NCI-H1694 (cell line): ENCODE results near the gene ZC2HC1C.
"Not testable (repeated sequence)": the region's sequence is repeated elsewhere in the genome, so short reads cannot be mapped to it uniquely, and the experiment has no call there.

Experiments
- DNase-seq: peaks from one replicate; lab custom pipeline; 2025; lab: John Stamatoyannopoulos, UW

ZC2HC1C gene

DNA sequence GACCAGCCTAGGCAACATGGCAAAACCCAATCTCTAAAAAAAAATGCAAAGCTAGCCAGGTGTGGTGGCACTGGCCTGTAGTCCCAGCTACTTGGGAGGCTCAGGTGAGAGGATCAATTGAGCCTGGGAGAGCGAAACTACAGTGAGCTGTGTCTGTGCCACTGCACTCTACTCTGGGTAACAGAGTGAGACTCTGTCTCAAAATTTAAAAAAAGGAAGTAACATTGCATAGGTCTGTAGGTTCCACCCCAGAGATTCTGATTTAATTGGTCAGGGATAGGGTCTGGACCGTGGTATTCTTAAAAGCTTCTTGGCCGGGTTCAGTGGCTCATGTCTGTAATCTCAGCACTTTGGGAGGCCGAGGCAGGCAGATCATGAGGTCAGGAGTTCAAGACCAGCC lies 26.2 kb downstream of the ZC2HC1C start:
- DNase-seq = no peak

DNA sequence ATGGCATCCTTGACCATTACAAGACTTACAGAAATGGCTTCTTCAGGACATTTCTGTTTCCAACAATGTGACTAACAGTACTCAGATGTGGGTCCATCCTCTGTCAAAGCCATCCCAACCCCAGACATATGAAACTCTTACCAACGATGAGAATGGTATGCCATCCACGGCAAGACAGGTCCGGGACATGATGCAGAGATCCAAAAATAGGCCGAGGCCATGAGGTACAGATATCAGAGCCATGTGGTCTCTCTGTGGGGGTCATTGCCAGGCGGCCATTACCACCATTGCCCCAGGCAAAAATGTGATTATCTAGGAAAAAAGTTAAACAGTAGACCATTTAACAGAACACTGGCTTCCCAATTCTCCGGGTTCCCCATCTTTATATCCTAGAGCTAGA lies 27.5 kb downstream of the ZC2HC1C start:
- DNase-seq = no peak

DNA sequence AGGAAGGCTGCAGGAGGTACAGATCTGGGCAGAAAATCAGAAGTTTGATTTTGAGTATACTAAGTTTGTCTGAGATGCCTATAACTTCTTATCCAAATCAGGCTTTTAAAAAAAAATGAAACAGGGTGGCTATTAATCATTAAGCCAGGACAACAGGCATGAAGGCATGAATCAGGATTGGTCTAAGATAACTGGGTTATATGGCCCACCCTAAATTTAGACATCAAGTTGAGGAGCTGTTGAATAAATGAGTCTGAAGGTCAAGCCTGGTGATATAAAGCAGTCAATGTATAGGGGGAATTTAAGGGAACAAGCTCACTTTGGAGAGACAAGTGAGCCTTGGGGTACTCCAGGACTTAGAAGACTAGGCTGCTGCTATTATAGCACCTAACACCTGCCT lies 28.8 kb downstream of the ZC2HC1C start:
- no peak for DNase-seq

DNA sequence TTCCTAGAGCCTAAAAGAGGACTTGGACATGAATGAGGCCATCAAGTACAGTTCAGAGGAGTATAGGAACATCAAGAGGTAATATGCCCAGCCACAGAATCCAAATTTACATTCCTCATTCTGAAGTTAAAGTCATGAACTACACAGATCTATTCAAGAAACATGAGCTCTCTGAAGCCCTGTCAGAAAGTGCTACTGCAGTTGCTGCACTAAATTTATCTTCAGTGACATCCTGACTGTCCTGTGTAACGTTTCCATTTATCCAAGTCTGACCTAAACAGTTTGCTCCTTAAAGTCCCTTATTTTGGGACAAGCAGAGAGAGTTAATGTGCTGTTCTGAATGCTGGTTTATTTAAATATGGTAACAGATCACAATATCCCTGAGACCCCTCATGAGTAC lies 29.2 kb downstream of the ZC2HC1C start:
- no peak for DNase-seq

DNA sequence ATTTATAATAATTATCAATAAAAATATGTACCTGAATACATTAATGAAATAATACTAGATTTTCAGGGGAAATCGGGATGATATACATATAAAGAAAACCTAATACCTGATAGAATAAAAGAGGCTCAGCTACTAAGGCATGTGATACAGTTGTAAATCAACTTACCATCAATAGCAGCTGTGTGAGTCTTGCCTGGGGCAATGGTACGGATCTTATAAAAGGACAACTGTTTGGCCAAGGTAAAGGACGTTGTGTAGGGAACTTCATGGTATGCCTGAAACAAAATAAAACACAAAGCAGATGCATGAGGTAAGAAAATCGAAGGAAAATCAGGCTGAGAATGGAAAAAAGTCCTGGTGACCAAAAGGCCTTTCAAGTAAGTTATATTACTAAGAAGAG lies 32.0 kb downstream of the ZC2HC1C start:
- DNase-seq = no peak

DNA sequence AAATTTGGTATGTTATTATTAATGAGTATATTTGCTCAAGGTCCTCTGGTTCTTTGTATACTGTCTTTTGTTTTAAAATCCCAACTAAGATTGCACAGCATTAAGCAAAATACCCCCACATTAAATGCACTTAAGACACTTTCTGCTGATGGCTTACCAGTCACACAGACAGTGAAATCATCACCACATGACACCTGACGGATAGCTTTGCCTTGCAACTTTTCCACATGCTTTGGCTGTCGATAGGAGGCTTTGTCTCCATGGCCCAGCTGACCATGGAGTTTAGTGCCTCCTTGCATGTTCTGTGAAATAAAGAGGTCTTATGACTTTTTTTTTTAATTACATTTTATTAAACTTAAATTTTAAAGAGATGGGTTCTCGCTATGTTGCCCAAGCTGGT lies 37.7 kb downstream of the ZC2HC1C start:
- DNase-seq = no peak

DNA sequence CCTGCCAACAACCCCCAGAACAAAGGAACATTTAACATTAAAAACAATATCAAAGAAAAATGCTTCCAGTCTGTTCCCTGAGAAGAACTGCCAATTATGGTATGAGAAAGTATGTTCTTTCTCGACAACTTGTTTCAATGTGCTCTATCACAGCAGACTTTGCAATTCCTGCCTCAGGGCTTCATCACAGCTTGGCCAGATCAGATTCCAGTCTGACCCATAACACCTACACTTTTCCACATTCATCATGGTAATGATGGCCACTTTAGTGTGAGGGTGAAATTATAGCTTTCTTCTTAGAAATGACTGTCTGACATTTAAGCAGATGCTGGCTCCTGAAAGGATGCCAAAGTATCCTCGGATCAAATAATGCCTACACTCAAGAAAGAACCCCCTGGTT lies 40.4 kb downstream of the ZC2HC1C start:
- no peak for DNase-seq

DNA sequence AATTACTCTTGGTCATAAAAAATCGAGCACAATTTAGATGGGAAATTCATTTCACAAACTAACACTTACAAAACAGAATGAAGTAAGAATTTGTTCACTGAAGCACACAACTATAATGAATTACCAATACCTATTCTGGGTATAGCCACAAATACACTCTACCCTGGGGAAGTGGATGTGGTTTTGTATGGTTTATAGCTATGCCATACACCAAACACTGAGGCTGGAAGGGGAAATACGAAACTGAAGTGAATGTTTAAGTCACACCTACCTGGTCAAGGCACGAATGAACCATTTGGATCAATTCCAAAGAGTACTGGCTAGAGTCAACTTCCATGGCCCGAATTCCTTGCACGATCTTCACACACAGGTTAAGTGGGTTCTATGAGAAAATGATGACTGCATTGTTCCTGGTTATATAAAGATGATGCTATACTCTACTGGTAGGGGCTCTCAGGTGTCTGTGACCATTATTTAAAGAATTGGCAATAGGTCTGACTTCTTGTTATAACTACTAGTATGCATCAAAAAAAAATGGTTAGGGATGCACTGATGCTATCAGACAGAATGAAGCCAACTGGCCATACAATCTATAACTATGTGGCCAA lies 44.6 kb downstream of the ZC2HC1C start:
- DNase-seq = no peak

DNA sequence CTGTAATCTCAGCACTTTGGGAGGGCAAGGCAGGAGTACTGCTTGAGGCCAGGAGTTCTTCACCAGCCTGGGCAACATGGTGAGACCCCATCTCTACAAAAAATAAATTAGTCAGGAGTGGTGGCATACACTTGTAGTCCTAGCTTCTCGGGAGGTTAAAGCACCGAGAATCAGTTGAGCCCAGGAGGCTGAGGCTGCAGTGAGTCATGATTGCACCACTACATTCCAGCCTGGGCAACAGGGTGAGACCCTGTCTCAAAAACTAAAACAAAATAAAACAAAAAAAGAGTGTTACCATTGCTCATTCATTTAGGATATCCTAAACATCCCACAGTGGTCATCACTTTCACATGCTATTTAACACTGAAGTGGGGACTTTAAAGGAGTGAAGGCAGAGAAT lies 49.6 kb downstream of the ZC2HC1C start:
- DNase-seq = no peak

DNA sequence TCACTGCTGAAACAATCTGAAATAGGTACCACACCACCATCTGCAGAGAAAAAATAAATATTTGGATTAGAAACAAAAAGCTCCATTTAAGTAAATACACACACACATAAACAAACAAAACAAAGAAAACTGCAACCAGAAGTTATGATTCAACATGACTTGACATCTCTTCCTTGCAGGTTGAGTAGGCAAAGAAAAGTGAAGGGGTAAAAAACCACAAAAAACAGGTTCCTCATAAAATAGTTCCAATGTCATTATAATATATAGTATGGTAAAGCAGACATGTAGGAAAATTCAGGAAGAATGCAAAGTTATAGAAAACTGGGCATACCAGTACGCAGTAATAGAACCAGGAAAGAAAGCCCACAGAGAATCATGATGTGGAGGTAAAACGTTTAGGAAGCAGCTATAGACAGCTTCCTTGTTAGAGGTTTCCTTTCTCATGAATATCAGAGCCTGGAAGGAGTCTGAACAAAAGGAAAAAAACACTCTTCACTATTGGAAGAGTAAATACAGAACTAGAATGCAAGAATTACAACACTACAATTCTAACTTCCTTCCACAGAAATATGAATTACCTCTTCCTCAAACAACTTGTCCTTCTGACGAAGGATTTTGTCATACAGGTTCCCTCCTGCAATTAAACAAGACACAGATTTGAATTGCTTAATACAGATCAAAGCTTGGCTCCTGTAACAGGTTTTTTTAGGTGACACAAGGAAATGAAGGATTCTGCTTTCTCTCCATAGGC lies 51.3 kb downstream of the ZC2HC1C start:
- no peak for DNase-seq

DNA sequence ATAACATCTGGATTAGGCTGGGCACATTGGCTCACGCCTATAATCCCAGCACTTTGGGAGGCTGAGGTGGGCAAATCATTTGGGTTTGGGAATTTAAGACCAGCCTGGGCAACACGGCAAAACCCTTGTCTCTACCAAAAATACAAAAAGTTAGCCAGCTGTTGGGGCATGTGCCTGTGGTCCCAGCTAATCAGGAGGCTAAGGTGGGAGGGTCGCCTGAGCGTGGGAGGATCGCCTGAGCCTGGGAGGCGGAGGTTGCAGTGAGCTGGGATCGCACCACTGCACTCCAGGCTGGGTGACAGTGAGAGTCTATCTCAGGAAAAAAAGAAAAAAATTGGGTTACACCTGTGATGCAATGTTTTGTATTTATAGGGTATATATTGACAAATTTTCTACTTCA lies 52.1 kb downstream of the ZC2HC1C start:
- DNase-seq = no peak

DNA sequence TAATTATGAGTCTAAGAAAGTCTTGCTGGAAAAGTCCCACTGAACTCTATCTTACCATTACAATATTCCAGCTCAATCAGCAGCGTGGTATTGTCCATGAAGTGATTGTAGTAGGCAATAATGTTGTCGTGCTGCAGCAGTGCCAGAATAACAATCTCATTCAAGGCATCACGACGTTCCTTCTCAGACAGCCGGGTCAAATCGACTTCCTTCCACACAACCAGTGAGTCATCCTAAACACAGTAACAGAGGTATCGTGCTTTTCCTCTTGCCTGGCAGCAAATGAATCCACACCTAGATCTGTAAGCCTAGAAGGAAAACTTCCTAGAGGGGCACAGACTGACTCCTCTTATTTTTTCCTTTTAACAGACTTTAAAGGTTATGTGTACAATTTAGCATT lies 54.5 kb downstream of the ZC2HC1C start:
- DNase-seq = no peak

DNA sequence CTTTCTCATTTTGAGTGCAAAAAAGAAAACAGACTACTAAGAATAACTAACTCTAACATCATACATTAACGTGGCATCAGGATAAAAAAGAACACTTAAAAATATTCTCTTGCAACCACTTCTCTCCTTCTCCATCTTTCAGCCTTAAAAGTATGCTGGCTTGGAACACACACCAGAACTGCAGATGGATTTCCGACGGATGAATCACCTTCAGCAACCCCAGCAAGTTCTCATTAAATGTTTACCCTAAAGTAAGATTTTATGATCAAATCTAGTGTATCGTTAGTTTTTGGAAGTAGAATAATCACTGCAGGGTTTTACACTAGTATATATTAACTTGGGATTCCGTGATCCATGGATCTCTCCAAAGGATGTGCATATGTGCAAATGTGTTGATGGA lies 56.2 kb downstream of the ZC2HC1C start:
- no peak for DNase-seq

DNA sequence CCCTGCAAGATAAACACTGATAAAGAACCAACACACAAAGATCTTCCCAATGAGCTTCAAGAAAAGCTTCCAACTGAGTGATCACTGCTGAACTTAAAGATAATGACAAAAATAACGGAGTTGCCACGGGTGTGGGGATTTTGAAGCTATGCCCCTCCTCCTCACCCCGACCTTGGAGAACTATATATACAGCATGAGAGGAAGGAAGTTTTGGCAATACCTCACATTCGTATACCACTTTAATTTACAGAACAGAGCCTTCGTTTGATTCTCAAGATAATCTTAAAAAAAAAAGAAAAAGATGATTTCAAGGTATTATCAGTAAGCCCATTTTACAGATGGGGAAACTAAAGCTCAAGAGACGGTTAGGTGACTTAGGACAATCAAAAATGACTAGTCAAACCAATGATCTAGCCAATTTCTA lies 56.7 kb downstream of the ZC2HC1C start:
- DNase-seq = no peak

DNA sequence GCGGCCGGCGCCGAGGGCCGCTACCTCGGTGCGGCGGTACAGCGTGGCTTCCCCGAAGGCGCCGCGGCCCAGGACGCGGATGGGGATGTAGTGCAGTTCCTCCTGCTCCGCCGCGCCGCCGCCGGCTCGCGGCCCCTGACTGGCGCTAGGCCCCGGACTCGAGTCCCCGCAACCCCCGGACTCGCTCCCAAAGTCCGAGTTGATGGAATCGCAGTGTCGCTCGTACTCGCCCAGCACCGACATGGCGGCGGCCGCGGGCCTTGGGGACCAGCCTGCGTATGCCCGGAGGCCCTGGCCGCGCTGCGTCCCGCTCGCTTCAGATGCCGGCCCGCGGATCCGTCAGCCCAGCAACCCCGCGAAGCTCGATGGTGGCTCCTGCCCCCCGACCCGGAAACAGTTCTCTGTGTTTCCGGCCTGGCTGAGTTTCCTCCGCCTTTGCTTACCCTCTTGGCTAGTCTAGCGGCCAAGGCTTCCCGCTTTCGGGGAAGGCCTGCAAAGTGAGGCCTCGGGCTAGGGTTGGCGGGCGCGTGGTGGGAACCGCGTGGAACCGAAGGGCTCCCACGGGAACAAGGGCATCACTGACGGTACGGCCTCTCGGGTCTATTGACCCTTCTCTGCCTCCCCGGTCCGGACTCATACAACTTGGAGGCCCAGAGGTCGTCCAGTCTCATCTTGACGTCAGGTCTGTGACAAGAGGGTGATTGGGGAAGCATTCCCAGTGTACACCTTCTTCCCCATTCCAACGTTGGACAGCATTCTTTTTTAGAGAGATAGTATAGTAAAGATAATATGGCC lies 57.4 kb downstream of the ZC2HC1C start, which contains the start of gene NEK9:
TSS of gene NEK9 (minus strand) at position 370 of the 795 bp plus-strand sequence. CDS start at position 243, 127 bp downstream.
- DNase-seq = peak; percentile 93

DNA sequence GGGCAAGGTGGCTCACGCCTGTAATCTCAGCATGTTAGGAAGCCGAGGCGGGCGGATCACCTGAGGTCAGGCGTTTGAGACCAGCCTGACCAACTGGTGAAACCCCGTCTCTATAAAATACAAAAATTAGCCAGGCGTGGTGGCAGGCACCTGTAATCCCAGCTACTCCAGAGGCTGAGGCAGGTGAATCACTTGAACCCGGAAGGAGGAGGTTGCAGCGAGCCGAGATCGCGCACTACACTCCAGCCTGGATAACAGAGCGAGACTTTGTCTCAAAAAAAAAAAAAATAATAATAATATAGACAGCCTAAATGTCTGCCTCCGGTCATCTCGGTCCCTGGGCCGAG lies 58.0 kb downstream of the ZC2HC1C start:
- DNase-seq = not testable (repeated sequence)

DNA sequence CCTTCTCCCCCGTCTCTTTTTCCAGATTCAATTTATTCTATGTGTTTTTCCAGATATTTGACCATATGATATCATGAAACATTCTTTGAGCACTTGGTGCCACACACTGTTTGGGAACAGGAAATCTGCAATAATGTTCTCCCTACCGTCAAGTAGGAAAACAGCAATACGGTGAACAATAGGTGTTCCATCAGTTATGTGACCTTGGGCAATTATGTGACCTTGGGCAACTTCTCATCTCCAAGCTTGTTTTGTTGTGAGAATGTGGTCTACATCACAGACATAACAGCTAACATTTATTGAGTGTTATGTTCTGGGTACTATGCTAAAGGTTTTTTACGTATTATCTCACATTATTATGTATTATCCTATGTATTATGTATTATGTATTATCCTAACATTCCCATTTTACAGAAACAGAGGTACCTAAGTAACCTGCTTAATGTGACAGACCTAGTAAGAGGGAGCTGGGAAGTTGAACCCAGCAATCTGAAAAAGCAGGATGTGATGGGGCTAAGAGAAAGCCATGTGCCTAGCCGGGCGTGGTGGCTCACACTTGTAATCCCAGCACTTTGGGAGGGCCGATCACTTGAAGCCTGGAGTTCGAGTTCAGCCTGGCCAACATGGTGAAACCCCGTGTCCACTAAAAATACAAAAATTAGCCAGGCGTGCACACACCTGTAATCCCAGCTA lies 58.6 kb downstream of the ZC2HC1C start:
- no peak for DNase-seq

DNA sequence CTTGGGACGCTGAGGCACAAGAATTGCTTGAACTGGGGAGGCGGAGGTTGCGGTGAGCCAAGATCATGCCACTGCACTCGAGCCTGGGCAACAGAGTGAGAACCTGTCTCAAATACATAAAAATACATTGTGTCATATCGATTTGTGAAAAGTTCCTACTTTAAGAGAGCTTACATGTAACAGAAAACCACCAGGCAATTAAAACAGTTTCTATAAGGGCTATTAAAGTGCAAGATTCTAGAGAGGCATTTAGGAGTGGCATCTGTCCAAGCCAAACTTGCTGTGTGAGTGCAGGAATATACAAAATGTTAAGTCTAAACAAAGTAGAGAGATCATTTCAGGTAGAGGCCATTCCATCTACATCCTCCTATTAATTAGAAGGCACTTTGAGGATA lies 59.2 kb downstream of the ZC2HC1C start:
- no peak for DNase-seq
